Calu3 (cell line): Measurements from ENCODE around the gene FAM53A. TPM values are rescaled to one million over a fixed set of nuclear protein-coding genes. Genes with fewer than 3 reads are reported as not detected.
A peak's percentile ranks its signal among the peaks of the same experiment; 100 is the strongest.

ENCODE experiments used
- BruUV-seq: library from RNA; stranded (reverse); fragments of 400-500 nt; replicated peaks from 2 replicates; lab custom pipeline; 2021; lab: Mats Ljungman, UMichigan
- CTCF ChIA-PET: fragments of 300-600 bp; sonication (Branson Sonifier 250); formaldehyde crosslinking; loops from one replicate; lab custom pipeline; 2022; ENCODE audit warnings: antibody characterized with exemption; lab: Charles Lee
- DNase-seq: peaks from one replicate; pipeline ENCODE4 v3.0.0; 2022
- H3K27ac Mint-ChIP-seq: one replicate; pipeline ENCODE4 v1.8.0; 2022; ENCODE audit warnings: mixed read lengths; ENCODE audit not compliant: unreplicated experiment
- H3K27me3 Mint-ChIP-seq: one replicate; pipeline ENCODE4 v1.8.0; 2022; ENCODE audit warnings: mixed read lengths; ENCODE audit not compliant: unreplicated experiment
- H3K36me3 Mint-ChIP-seq: one replicate; pipeline ENCODE4 v1.8.0; 2022; ENCODE audit warnings: mild to moderate bottlenecking, moderate library complexity, mixed read lengths; ENCODE audit not compliant: insufficient read depth, unreplicated experiment
- H3K4me1 Mint-ChIP-seq: one replicate; pipeline ENCODE4 v1.8.0; 2022; ENCODE audit warnings: mild to moderate bottlenecking, low read depth, mixed read lengths; ENCODE audit not compliant: unreplicated experiment
- H3K4me3 Mint-ChIP-seq: one replicate; pipeline ENCODE4 v1.8.0; 2022; ENCODE audit warnings: mild to moderate bottlenecking, low read depth, moderate library complexity, mixed read lengths; ENCODE audit not compliant: unreplicated experiment
- H3K9me3 Mint-ChIP-seq: one replicate; pipeline ENCODE4 v1.8.0; 2022; ENCODE audit warnings: low read depth, mixed read lengths; ENCODE audit not compliant: unreplicated experiment
- intact Hi-C: fragments of 100-400 bp; cut with micrococcal nuclease; formaldehyde crosslinking; loops from one replicate; pipeline ENCODE4 v1.10.0; 2022; ENCODE audit not compliant: unreplicated experiment
- total RNA-seq: library from RNA; stranded (reverse); gene quantifications from 2 replicates; pipeline ENCODE4 v1.2.3, GENCODE V29; 2022
- TF ChIP-seq, protein P1 (sequence below): fragments of 200-600 bp; IDR thresholded peaks from one replicate; pipeline ENCODE4 v1.8.0; 2022; ENCODE audit warnings: antibody characterized with exemption; ENCODE audit not compliant: unreplicated experiment

The FAM53A gene
- total RNA-seq, 1 experiment from 2014 or later, result 7.3 TPM

DNA sequence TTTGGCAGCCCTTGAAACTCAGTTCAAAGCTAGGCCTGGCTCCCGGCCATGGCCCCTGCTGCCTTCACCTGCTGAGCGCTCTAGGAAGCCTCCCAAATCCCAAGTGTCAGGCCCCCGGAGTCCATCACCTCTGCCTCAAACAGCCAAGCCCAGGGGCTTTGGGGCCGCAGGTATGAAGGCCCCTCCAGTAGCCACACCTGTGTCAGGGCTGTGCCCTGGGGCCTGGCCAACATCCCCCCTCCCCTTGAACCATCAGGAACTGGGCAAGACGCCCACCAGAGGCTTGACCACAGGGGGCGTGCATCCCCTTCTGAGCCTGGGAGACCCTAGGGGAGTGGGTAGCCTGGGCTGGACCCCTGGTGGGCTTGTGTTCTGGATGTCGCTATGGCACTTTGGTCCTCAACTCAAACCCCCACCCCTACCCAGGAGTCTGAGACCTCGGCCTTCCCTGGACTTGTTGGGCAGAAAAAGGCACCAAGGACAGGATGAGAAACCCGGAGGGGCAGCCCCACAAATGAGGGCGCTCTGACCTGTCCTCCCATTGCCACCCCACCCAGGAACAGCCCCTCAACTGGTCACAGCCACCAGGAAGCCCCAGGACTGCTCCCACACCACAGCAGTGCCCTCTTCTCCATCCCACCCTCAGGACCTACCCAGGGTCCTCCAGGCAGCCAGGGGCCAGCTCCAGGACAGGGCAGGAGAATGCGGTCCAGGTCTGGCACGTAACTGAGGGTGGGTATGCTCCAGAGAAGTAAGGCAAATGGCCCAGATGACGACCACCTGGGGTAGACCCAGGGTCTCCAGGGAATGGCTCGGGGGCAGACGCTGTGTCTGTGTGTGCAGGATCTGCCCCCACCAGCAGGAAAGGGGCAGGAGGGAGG is 32.2 kb upstream of the FAM53A start:
- intact Hi-C loops, result no loop called here
- H3K4me3 Mint-ChIP-seq, result no peak overlapping the region
- no peaks in the 10 kb centered on the region for H3K9me3 Mint-ChIP-seq
- CTCF ChIA-PET, result no interaction called here
- H3K27ac Mint-ChIP-seq, result no peak overlapping the region
- H3K27me3 Mint-ChIP-seq, result no peaks in the 10 kb centered on the region
- no peaks in the 10 kb centered on the region for H3K4me1 Mint-ChIP-seq
- no TSS peak for BruUV-seq
- TF ChIP-seq, protein P1, sequence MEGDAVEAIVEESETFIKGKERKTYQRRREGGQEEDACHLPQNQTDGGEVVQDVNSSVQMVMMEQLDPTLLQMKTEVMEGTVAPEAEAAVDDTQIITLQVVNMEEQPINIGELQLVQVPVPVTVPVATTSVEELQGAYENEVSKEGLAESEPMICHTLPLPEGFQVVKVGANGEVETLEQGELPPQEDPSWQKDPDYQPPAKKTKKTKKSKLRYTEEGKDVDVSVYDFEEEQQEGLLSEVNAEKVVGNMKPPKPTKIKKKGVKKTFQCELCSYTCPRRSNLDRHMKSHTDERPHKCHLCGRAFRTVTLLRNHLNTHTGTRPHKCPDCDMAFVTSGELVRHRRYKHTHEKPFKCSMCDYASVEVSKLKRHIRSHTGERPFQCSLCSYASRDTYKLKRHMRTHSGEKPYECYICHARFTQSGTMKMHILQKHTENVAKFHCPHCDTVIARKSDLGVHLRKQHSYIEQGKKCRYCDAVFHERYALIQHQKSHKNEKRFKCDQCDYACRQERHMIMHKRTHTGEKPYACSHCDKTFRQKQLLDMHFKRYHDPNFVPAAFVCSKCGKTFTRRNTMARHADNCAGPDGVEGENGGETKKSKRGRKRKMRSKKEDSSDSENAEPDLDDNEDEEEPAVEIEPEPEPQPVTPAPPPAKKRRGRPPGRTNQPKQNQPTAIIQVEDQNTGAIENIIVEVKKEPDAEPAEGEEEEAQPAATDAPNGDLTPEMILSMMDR, result no peak
- peaks cover 73% of the 10 kb centered on the region for H3K36me3 Mint-ChIP-seq
- no peak for DNase-seq

DNA sequence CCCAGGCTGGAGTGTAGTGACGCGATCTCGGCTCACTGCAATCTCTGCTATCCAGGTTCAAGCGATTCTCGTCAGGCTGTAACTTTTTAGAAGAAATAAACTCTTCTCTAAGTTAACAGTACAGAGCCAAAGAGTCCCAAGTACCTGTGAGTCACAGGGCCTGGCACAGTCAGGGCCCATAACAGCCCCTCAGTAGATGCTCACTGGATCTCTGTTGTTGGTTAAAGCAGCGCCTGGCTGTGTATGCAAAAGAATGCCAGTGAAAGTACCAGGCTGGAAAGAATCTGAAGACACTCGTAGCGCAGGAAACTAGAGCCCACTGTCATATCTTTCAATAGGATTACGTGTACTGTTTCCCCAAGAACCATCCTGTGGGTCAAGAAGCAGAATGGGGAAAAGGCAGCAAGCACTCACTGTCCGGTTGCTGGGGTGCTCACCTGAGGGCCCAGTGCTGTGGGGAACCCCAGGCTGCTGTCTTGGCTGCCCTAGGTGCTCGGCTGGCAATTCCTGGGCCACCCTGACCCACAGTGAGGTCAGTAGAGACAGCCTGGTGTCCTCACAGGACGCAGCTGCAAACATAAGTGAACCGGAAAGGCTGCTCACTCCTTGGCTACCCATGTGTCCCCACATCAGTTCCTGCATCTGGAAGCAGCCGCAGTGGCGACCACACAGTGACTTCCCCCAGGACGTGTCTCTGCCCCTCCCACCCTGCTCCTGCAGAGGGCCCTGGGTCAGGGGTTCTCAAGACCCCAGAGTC is 31.1 kb upstream of the FAM53A start:
- Mint-ChIP-seq H3K27ac (no peak overlapping the region), H3K9me3 (no peaks in the 10 kb centered on the region), H3K4me3 (no peak overlapping the region), H3K4me1 (peaks cover 4% of the 10 kb centered on the region), H3K36me3 (peaks cover 73% of the 10 kb centered on the region), H3K27me3 (no peaks in the 10 kb centered on the region)
- intact Hi-C loops, result no loop called here
- TF ChIP-seq, protein P1, result no peak
- BruUV-seq, result no TSS peak
- CTCF ChIA-PET, result no interaction called here
- DNase-seq, result no peak

DNA sequence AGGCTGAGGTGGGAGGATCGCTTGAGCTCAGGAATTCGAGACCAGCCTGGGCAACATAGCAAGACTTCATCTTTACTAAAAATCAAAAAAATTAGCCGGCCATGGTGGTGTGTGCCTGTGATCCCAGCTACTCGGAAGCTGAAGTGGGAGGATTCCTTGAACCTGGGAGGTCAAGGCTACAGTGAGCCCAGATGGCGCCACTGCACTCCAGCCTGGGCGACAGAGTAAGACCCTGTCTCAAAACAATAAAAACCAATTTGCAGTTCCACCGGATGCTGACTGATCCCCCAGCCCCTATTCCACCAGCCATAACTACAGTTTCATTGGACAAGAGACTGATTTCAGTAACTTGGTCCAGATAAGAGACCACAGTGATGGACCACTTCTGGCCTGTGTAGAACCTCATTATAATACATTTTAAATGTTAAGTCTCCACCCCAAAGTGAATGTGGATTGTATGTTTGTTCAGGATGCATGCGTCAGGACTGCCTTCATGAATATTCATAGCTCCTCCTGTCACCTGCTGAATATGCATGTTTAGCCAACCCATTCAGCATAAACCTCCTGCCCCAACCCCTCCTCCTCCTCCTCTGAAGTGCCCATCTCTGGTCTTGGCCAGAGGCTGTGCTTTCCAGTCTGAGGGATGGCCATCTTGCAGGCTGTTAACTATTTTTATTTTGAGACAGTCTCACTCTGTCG is 30.3 kb upstream of the FAM53A start:
- Mint-ChIP-seq H3K27ac (no peak overlapping the region), H3K4me3 (peak overlapping the region; percentile 88)

More for the DNA sequence above, 30.3 kb upstream of the FAM53A start:
- TF ChIP-seq, protein P1, result no peak
- CTCF ChIA-PET, result no interaction called here
- no peak for DNase-seq
- BruUV-seq, result no TSS peak
- peaks cover 73% of the 10 kb centered on the region for H3K36me3 Mint-ChIP-seq
- H3K27me3 Mint-ChIP-seq, result no peaks in the 10 kb centered on the region
- H3K4me1 Mint-ChIP-seq, result peaks cover 12% of the 10 kb centered on the region
- no peaks in the 10 kb centered on the region for H3K9me3 Mint-ChIP-seq
- intact Hi-C loops, result no loop called here
